ENCODE data around the gene RUNX2.

GRCh38 chr6:45278367-45278766 is 49.8 kb upstream of the RUNX2 start:
- TF ChIP-seq EZH2phosphoT487 (IDR thresholded peaks at IDR 0.05; ENCODE audit: insufficient read depth, low read depth) (no peak), EZH2 (IDR thresholded peaks at IDR 0.05; ENCODE audit: insufficient read depth, poor library complexity, severe bottlenecking) (no peak)
